ENCODE results near the gene GALNT10.

Gene GALNT10

GRCh38 chr5:154291917-154292316 lies 101.4 kb downstream of the GALNT10 start:
- no peak for DNase-seq (ENCODE audit: low read depth in 2 of 2)

GRCh38 chr5:154293219-154293618 lies 102.7 kb downstream of the GALNT10 start:
- no peak for DNase-seq (ENCODE audit: low read depth in 2 of 2)

- DNase-seq (ENCODE audit: low read depth in 2 of 2): no peak
Observed at GRCh38 chr5:154295551-154295950, 105.0 kb downstream of the GALNT10 start.

DNA sequence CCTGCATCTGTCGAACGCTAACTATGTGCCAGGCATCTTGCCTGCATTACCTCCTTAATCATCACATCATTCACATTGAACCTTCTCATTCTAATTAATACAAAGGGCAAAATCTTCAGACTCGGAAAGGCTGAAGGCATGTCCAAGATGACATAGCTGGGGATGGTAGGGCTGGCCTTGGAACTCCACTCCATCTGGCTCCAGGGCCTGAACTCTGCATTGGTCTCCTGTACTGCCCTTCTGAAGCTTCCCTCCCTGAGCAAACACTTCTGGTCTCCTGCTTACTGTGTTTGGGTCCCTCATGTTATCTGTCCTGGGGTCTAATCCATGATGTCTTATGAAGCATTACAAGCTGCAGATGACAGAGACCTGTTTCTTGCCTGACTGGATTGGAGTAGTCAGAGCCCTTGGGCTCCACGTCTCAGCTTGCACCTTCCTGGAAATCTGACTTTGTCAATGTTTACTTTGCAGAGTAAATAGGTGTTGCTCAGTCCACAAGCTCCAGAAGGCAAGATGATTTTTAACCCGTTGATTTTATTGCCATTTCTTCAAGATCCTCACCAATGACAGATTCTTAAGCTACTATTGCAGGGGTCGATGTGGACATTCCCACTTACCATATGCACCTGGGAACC lies 106.1 kb downstream of the GALNT10 start:
- DNase-seq (ENCODE audit: low read depth in 2 of 2): no peak

- DNase-seq (ENCODE audit: low read depth in 2 of 2): no peak
Observed at GRCh38 chr5:154298065-154298464, 107.5 kb downstream of the GALNT10 start.

DNA sequence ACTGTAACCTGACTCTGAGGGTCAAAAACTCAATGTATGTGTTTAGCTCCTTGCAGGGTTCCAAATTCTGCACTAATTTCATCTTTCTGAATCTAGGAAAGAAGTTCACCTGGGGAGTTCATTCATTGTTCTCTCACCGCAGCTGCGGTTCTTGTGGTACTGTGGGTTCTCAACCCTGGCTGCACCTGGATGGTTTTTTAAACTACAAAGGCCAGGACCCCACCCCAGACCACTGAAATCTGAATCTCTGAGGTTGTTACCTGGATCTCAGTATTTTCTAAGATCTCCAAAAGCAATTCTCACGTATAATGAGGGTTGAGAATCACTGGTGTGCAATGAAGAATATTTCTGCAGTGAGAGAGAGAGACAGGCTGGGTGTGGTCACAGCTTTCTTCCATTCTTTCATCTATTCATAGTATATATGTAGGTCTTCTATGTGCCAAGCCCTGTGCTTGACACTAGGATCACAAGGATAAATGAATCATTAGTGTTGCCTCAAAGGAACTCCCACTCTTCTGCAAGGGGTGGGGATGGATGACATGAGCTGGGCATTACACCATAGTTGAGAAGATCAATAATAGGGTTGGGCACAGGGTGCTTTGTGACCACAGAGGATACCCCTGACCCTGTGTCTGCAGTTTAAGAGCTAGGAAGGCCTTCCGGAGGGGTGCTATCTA lies 109.8 kb downstream of the GALNT10 start:
- no peak for DNase-seq (ENCODE audit: low read depth in 2 of 2)

DNA sequence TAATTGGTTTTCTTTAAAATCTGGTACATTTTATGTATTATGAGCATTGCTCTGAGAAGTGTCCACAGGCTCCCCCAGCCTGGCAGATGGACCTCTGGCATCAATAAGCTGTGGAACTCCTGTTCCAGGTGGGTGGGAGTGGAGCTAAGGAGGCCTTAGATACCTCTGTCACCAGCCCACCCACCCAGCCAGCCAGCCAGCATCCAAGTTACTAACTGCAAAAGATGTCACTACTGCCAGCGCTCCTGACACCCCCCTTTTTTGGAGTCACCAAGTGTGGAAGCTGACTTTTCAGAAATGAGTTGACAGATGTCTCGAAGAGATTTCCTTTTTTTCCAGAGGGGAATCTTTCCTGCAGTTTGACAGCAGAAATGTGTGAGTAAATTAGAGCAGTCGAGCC lies 111.2 kb downstream of the GALNT10 start:
- DNase-seq (ENCODE audit: low read depth in 2 of 2): no peak

DNA sequence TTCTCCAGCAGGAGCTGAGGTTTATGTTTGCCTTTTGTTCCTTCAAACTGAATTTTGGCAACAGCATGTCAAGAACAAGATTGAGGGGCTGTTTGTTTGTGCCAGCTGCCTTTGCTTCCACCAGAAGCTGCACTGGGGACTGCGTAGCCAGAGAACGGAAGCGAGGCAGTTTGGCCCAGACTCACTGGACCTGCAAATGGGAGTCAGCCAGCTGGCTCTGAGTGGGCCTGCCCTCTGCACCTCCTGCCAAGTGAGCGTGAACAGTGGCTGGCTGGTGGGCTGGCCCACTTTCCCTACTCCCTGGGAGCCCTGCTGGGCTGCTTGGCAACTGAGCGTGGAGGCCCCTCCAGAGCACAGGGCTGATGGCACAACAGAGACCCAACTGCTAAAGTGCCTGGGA lies 111.6 kb downstream of the GALNT10 start:
- no peak for DNase-seq (ENCODE audit: low read depth in 2 of 2)

- no peak for DNase-seq (ENCODE audit: low read depth in 2 of 2)
Observed at GRCh38 chr5:154303133-154303532, 112.6 kb downstream of the GALNT10 start.

GRCh38 chr5:154308443-154309370 lies 118.2 kb downstream of the GALNT10 start:
- DNase-seq (ENCODE audit: low read depth in 2 of 2): peak; percentile 47 to 51

DNA sequence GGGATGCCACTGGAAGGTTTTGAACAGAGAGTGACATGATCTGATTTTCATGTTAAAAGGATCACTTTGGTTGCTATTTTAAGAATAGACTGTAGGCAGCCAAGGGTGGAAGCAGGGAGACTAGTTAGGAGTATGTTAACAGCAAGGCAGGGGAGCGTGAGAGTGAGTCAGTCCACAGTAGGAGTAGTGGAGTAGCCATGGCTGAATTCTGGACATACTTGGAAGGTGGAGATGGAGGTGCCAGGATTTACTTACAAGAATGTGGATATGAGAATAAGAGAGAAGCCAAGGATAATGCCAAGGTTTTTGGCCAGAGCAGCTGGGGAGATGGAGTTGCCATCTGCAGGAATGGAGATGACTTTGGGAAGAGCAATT lies 118.8 kb downstream of the GALNT10 start:
- peak in 1 of 2 experiments; percentile 12 for DNase-seq (ENCODE audit: low read depth in 2 of 2)

GRCh38 chr5:154309805-154310204 lies 119.3 kb downstream of the GALNT10 start:
- no peak for DNase-seq (ENCODE audit: low read depth in 2 of 2)

DNA sequence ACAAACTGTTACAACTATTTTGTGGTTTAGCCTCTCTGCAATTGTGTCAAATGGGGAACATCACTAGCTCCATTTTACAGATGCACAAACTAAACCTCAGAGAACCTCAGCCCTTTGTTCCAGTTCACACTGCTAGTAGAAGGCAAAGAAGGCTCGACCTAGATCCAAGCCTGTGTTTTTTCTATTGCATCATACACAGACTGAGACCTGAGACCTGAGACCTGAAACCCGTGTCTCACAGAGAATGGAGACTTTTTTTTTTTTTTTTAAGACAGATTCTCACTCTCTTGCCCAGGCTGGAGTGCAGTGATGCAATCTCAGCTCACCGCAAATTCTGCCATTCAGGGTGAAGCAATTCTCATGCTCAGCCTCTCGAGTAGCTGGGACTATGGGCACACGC lies 120.8 kb downstream of the GALNT10 start:
- DNase-seq (ENCODE audit: low read depth in 2 of 2): no peak

DNA sequence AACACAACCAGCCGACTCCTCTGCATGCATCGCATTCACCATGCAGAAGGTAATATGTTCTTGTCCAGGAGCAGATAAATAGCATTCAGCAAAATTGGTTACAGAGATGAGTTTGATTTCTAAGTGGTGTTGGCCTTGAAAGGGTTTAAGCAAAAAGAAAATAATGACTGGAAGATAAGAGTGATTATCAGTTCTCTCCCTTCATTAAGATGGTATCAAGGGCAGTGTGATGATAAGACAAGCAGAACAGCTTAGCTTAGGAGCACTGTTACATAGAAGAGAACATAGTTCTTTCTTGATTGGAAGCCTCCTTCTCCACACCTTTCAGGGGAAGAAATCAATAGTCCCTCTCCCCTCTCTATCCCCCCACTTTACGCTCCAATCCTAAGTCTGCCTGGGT lies 121.5 kb downstream of the GALNT10 start:
- no peak for DNase-seq (ENCODE audit: low read depth in 2 of 2)

DNA sequence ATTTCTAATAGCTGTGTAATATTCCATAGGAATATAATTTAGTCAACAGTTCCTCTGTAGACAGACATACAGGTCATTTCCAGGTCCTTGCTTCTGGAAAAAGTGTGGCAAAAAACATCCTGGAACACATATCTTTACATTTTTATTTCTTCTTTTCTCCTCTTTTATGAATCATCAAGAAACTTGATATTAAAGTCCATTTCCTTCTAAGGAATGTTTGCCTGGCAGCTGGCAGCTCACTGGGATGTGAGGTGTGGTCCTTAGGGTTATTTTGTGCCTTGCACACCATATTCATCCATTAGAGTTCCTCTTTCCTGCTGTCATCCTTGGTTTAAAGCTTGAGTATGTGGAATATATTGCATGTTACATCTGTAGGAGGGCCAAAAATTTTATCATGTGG lies 122.0 kb downstream of the GALNT10 start:
- DNase-seq (ENCODE audit: low read depth in 2 of 2): peak in 1 of 2 experiments; percentile 8

DNA sequence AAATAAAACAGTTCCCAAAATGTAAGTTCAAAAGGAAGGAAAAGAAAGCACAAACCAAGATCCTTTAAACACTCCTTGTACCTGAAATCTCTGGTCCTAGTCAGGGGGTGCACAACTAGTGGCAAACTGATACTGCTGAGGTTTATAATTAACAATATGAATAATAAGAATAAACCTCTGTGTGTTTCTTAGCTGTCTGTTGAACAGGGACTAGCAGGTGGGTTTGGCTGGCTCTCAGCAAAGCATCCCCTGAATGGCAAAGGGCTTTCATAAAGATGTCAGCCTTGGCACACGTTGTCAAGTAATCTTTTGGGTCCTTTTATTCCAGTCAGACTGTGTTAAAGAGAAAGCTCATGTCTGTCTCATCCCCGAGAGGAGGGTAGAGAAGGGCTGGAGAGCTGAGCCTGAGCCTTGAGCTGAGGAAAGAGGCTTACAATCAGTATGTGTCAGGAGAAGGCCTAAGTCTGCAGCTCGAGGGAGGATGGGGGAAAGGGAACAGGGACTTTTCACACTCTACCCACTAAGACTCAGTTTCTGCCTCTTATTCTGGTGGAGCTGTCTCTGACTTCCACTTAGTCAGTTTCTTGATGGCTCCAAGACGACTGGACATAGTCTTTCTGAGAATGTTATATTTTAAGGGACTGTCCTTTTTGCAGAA lies 123.0 kb downstream of the GALNT10 start:
- DNase-seq (ENCODE audit: low read depth in 2 of 2): no peak

DNA sequence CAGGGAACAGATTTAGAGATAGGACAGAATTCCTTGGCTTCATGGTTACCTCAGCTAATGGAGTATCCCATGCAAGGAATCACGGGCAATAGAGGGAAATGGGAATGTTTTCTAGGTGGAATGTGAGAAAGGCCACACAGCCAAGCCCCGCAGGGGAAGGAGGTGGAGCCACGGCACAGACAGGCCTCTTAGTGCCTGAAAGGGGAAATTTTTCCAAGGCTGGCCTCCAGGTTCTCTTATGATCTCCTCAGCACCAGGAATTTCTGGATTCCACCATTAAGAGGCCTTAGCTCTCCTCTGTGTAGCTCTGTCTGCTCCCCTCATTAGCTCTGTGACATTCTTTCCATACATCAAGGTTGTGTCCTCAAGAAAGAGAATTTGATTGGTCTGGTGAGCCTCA lies 124.7 kb downstream of the GALNT10 start:
- DNase-seq (ENCODE audit: low read depth in 2 of 2): no peak

DNA sequence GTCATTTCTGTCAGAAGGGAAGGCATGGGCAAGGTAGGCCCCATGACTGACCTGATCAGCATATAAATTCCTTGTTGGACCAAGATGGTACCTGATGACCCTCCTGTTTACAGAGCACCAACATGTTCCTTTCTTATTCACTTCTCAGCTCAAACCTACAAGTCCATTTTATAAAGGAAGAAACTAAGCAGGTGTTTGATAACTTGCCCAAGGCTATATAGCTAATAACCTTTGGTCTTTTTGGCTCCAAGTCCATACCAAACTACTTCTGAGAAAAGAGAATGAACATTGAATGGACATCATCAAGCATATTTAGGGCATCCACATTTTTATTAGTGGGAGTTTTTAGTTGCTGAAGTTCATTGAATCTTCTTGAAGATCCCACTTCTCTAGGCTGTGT lies 125.2 kb downstream of the GALNT10 start:
- DNase-seq (ENCODE audit: low read depth in 2 of 2): no peak

GRCh38 chr5:154316223-154316935 lies 125.8 kb downstream of the GALNT10 start:
- DNase-seq (ENCODE audit: low read depth in 2 of 2): no peak

- DNase-seq (ENCODE audit: low read depth in 2 of 2): no peak
Observed at GRCh38 chr5:154317916-154318315, 127.4 kb downstream of the GALNT10 start.

DNA sequence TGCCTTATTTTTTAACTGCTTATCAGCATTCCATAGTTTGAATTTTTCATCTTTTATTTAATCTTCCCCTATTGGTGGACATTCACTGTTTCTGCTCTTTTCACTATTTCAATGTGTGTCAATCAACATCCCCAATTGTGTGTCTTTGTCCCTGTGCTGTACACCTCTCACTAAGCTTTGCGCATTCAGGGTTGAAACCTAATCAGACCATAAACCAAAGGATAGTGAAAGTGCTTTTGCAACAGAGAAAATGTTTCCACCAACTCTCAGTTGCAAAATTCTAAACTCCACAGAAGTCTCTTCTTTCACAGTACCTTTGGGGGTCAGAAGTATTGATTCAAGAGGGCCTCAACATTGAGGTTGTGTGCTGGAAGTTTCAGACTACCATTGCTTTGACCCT lies 128.2 kb downstream of the GALNT10 start:
- no peak for DNase-seq (ENCODE audit: low read depth in 2 of 2)
